ENCODE measurements around the gene FHL3.
"Not testable (repeated sequence)": the region's sequence is repeated elsewhere in the genome, so short reads cannot be mapped to it uniquely, and the experiment has no call there.

Gene FHL3

GRCh38 chr1:38032992-38033391 lies 27.7 kb upstream of the FHL3 start:
- not testable (repeated sequence) for DNase-seq

- no peak for DNase-seq
These were observed 26.2 kb upstream of the FHL3 start for GRCh38 chr1:38031513-38031866.

GRCh38 chr1:38030596-38031512 lies 25.5 kb upstream of the FHL3 start:
- no peak for DNase-seq

GRCh38 chr1:38029685-38030511 lies 24.6 kb upstream of the FHL3 start:
- peak; percentile 11 for DNase-seq

- DNase-seq, result no peak
These were observed 23.9 kb upstream of the FHL3 start for GRCh38 chr1:38029081-38029681.

GRCh38 chr1:38028671-38029070 lies 23.4 kb upstream of the FHL3 start:
- DNase-seq, result no peak

- DNase-seq, result no peak
These were observed 22.8 kb upstream of the FHL3 start for GRCh38 chr1:38028105-38028591.

GRCh38 chr1:38027201-38028104 lies 22.1 kb upstream of the FHL3 start:
- DNase-seq, result no peak

- DNase-seq, result peak; percentile 26
These were observed 21.4 kb upstream of the FHL3 start for GRCh38 chr1:38026592-38027200.

- no peak for DNase-seq
These were observed 20.4 kb upstream of the FHL3 start for GRCh38 chr1:38025664-38026063.

GRCh38 chr1:38025233-38025632 lies 19.9 kb upstream of the FHL3 start:
- DNase-seq, result no peak

- no peak for DNase-seq
These were observed 17.5 kb upstream of the FHL3 start for GRCh38 chr1:38022810-38023209.

GRCh38 chr1:38021969-38022368 lies 16.7 kb upstream of the FHL3 start:
- DNase-seq, result no peak

- DNase-seq, result no peak
These were observed 15.1 kb upstream of the FHL3 start for GRCh38 chr1:38020396-38020795.

- DNase-seq, result no peak
These were observed 13.6 kb upstream of the FHL3 start for GRCh38 chr1:38018864-38019343.

- DNase-seq, result no peak
These were observed 10.8 kb upstream of the FHL3 start for GRCh38 chr1:38015978-38016725.

GRCh38 chr1:38014724-38015424 lies 9.6 kb upstream of the FHL3 start:
- DNase-seq, result no peak

GRCh38 chr1:38014171-38014570 lies 8.9 kb upstream of the FHL3 start:
- no peak for DNase-seq

- no peak for DNase-seq
These were observed 7.9 kb upstream of the FHL3 start for GRCh38 chr1:38013227-38013622.
